Lower lobe of right lung (tissue), 2 donors: Measurements from ENCODE around the gene KDM4B. TPM values are rescaled to one million over a fixed set of nuclear protein-coding genes. Genes with fewer than 3 reads are reported as not detected.

ENCODE experiments used
- ATAC-seq, 2 donors: fragments of 200-7000 bp; cut with Tn5 transposase; one replicate each; pipeline ENCODE4 v1.9.1; 2020 to 2022; ENCODE audit warnings: mild to moderate bottlenecking in 2 of 2, moderate library complexity in 2 of 2
- DNase-seq: peaks from one replicate; pipeline ENCODE4 v3.0.0-alpha.2; 2020
- H3K27ac ChIP-seq: fragments of 200-600 bp; one replicate; pipeline ENCODE4 v1.8.0; 2022
- H3K27me3 ChIP-seq: fragments of 200-600 bp; one replicate; pipeline ENCODE4 v1.8.0; 2022; ENCODE audit warnings: low read depth
- H3K36me3 ChIP-seq: fragments of 200-600 bp; one replicate; pipeline ENCODE4 v1.8.0; 2022; ENCODE audit warnings: mild to moderate bottlenecking
- H3K4me1 ChIP-seq: fragments of 200-600 bp; one replicate; pipeline ENCODE4 v1.8.0; 2022
- H3K4me3 ChIP-seq: fragments of 200-600 bp; one replicate; pipeline ENCODE4 v1.8.0; 2022; ENCODE audit warnings: mild to moderate bottlenecking
- H3K9me3 ChIP-seq: fragments of 200-600 bp; one replicate; pipeline ENCODE4 v1.8.0; 2022
- CTCF ChIP-seq: fragments of 200-600 bp; IDR thresholded peaks from one replicate; pipeline ENCODE4 v1.8.0; 2022; ENCODE audit warnings: antibody characterized with exemption, mild to moderate bottlenecking
- intact Hi-C: fragments of 100-400 bp; cut with DNase I; formaldehyde crosslinking; loops from one replicate; pipeline ENCODE4 v1.11.0; 2022
- total RNA-seq: library from RNA; stranded (reverse); fragmentation: NEBNext Ultra II Directional; extraction: Animal tissue kit (Norgen Biotek cat#: 25700); gene quantifications from one replicate; pipeline ENCODE4 v1.2.1, GENCODE V29; 2021
- donor health status: DM: no; HTN: yes; CAD: no; lungs with severe emphysema.

Gene KDM4B
- total RNA-seq, 1 donor from 2014 or later, result 40.3 TPM

GRCh38 chr19:5045029-5045428 is 76.1 kb downstream of the KDM4B start:
- H3K9me3 ChIP-seq, result no peaks in the 10 kb centered on the region
- H3K27me3 ChIP-seq, result no peaks in the 10 kb centered on the region
- ATAC-seq (no peak), DNase-seq (no peak)
- H3K36me3 ChIP-seq, result peaks cover 45% of the 10 kb centered on the region
- TF ChIP-seq CTCF, result no peak
- H3K4me3 ChIP-seq, result no peak overlapping the region
- H3K27ac ChIP-seq, result no peak overlapping the region
- peaks cover 35% of the 10 kb centered on the region for H3K4me1 ChIP-seq
- intact Hi-C loops, result no loop called here

GRCh38 chr19:5045956-5046338 is 77.0 kb downstream of the KDM4B start:
- no peak overlapping the region for H3K4me3 ChIP-seq
- H3K4me1 ChIP-seq, result peaks cover 35% of the 10 kb centered on the region
- H3K9me3 ChIP-seq, result no peaks in the 10 kb centered on the region
- no peak for TF ChIP-seq CTCF
- H3K27ac ChIP-seq, result peak overlapping the region; percentile 24
- ATAC-seq (no peak), DNase-seq (no peak)
- H3K36me3 ChIP-seq, result peaks cover 42% of the 10 kb centered on the region
- intact Hi-C loops, result no loop called here
- H3K27me3 ChIP-seq, result no peaks in the 10 kb centered on the region

GRCh38 chr19:5046339-5047039 is 77.6 kb downstream of the KDM4B start:
- no peaks in the 10 kb centered on the region for H3K27me3 ChIP-seq
- H3K4me1 ChIP-seq, result peaks cover 35% of the 10 kb centered on the region
- peak overlapping the region; percentile 24 for H3K27ac ChIP-seq
- peak; percentile 64 to 66 for ATAC-seq
- no peak for TF ChIP-seq CTCF
- no peak overlapping the region for H3K4me3 ChIP-seq
- peak; percentile 74 for DNase-seq
- peaks cover 42% of the 10 kb centered on the region for H3K36me3 ChIP-seq
- intact Hi-C loops, result no loop called here
- no peaks in the 10 kb centered on the region for H3K9me3 ChIP-seq

- no peak for TF ChIP-seq CTCF
- Histone ChIP-seq H3K9me3 (no peaks in the 10 kb centered on the region), H3K36me3 (peaks cover 42% of the 10 kb centered on the region), H3K27ac (peak overlapping the region; percentile 24), H3K27me3 (no peaks in the 10 kb centered on the region), H3K4me3 (no peak overlapping the region), H3K4me1 (peaks cover 35% of the 10 kb centered on the region)
- ATAC-seq, result no peak
- no peak for DNase-seq
- intact Hi-C loops, result no loop called here
These were observed 78.5 kb downstream of the KDM4B start for GRCh38 chr19:5047251-5047935.

GRCh38 chr19:5048091-5048726 is 79.3 kb downstream of the KDM4B start:
- peak; percentile 81 for DNase-seq
- Histone ChIP-seq H3K4me3 (no peak overlapping the region), H3K27ac (no peak overlapping the region), H3K36me3 (peaks cover 44% of the 10 kb centered on the region), H3K9me3 (no peaks in the 10 kb centered on the region), H3K4me1 (peaks cover 35% of the 10 kb centered on the region), H3K27me3 (no peaks in the 10 kb centered on the region)
- peak; percentile 88 to 91 for ATAC-seq
- TF ChIP-seq CTCF, result peak; percentile 98
- intact Hi-C loops, result no loop called here
